ENCODE results near the gene DDX39A.

Gene DDX39A

DNA sequence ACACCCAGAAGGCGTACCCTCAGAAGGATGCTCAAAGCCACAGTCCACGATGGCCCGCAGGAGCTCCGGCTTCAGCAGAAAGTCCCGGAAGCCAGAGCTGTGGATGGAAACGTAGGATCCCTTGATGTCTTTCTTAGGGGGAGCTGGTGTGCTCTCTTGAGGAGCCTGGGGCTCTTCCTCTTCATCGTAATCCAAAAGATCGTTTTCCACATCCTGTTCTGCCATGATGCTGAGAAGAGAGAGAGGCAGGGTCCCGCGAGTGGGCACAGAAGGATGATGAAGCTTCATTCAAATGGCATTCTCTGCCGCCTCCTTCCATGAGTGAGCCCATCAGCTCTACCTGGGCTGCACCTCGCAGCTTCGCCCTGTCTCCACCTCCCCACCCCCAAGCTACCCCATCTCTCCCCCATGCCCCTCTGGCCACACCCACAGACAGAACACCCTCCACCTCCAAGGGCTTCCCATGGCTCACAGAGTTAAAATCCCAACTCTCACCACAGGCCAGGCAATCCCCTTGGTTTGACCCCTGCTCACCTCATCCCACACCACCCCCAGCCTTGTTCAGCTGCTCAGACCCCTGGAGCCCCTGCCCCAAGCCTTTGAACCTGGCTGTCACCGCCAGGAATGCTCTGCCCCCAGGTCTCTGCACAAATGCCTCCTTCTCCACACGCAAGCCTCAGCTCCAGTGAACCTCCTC lies 6.0 kb downstream of the DDX39A start:
- Histone ChIP-seq H3K9me3 (ENCODE audit: insufficient read depth, low read depth, low read length) (no peaks in the 10 kb centered on the region; the same call in 1 of the 2 replicates), H3K9ac (ENCODE audit: low read depth, low read length) (no peak overlapping the region), H3K27ac (ENCODE audit: low read length) (no peak overlapping the region), H3K4me3 (ENCODE audit: low read length) (no peak overlapping the region), H3K27me3 (ENCODE audit: insufficient read depth, low read length) (no peaks in the 10 kb centered on the region), H3K4me1 (ENCODE audit: insufficient read depth, low read length) (peaks cover 7% of the 10 kb centered on the region; the same call in 1 of the 2 replicates), H3K36me3 (ENCODE audit: insufficient read depth, low read depth, low read length) (peaks cover 71% of the 10 kb centered on the region)

- H3K27me3 ChIP-seq (ENCODE audit: insufficient read depth, low read length), result no peaks in the 10 kb centered on the region
- no peak overlapping the region for H3K27ac ChIP-seq (ENCODE audit: low read length)
- no peak overlapping the region for H3K4me3 ChIP-seq (ENCODE audit: low read length)
- H3K9ac ChIP-seq (ENCODE audit: low read depth, low read length), result no peak overlapping the region
- H3K36me3 ChIP-seq (ENCODE audit: insufficient read depth, low read depth, low read length), result peaks cover 77% of the 10 kb centered on the region
- no peaks in the 10 kb centered on the region; the same call in 1 of the 2 replicates for H3K9me3 ChIP-seq (ENCODE audit: insufficient read depth, low read depth, low read length)
- H3K4me1 ChIP-seq (ENCODE audit: insufficient read depth, low read length), result peaks cover 7% of the 10 kb centered on the region; the same call in 1 of the 2 replicates
These were observed 6.7 kb downstream of the DDX39A start for GRCh38 chr19:14412324-14412995.

GRCh38 chr19:14411938-14412245 lies 7.2 kb downstream of the DDX39A start:
- no peaks in the 10 kb centered on the region; the same call in 1 of the 2 replicates for H3K9me3 ChIP-seq (ENCODE audit: insufficient read depth, low read depth, low read length)
- H3K9ac ChIP-seq (ENCODE audit: low read depth, low read length), result no peak overlapping the region
- H3K36me3 ChIP-seq (ENCODE audit: insufficient read depth, low read depth, low read length), result peaks cover 83% of the 10 kb centered on the region
- no peaks in the 10 kb centered on the region for H3K27me3 ChIP-seq (ENCODE audit: insufficient read depth, low read length)
- H3K4me3 ChIP-seq (ENCODE audit: low read length), result no peak overlapping the region
- H3K4me1 ChIP-seq (ENCODE audit: insufficient read depth, low read length), result peaks cover 6% of the 10 kb centered on the region; the same call in 1 of the 2 replicates
- no peak overlapping the region for H3K27ac ChIP-seq (ENCODE audit: low read length)

GRCh38 chr19:14411161-14411937 lies 7.8 kb downstream of the DDX39A start:
- no peak overlapping the region for H3K4me3 ChIP-seq (ENCODE audit: low read length)
- H3K9ac ChIP-seq (ENCODE audit: low read depth, low read length), result no peak overlapping the region
- H3K4me1 ChIP-seq (ENCODE audit: insufficient read depth, low read length), result peaks cover 4% of the 10 kb centered on the region; the same call in 1 of the 2 replicates
- no peaks in the 10 kb centered on the region for H3K27me3 ChIP-seq (ENCODE audit: insufficient read depth, low read length)
- no peaks in the 10 kb centered on the region; the same call in 1 of the 2 replicates for H3K9me3 ChIP-seq (ENCODE audit: insufficient read depth, low read depth, low read length)
- H3K27ac ChIP-seq (ENCODE audit: low read length), result no peak overlapping the region
- H3K36me3 ChIP-seq (ENCODE audit: insufficient read depth, low read depth, low read length), result peaks cover 82% of the 10 kb centered on the region

GRCh38 chr19:14410091-14411051 lies 8.8 kb downstream of the DDX39A start:
- Histone ChIP-seq H3K4me1 (ENCODE audit: insufficient read depth, low read length) (peaks cover 4% of the 10 kb centered on the region; the same call in 1 of the 2 replicates), H3K27me3 (ENCODE audit: insufficient read depth, low read length) (no peaks in the 10 kb centered on the region), H3K27ac (ENCODE audit: low read length) (no peak overlapping the region), H3K36me3 (ENCODE audit: insufficient read depth, low read depth, low read length) (peaks cover 72% of the 10 kb centered on the region), H3K9ac (ENCODE audit: low read depth, low read length) (no peak overlapping the region), H3K4me3 (ENCODE audit: low read length) (no peak overlapping the region), H3K9me3 (ENCODE audit: insufficient read depth, low read depth, low read length) (no peaks in the 10 kb centered on the region; the same call in 1 of the 2 replicates)

DNA sequence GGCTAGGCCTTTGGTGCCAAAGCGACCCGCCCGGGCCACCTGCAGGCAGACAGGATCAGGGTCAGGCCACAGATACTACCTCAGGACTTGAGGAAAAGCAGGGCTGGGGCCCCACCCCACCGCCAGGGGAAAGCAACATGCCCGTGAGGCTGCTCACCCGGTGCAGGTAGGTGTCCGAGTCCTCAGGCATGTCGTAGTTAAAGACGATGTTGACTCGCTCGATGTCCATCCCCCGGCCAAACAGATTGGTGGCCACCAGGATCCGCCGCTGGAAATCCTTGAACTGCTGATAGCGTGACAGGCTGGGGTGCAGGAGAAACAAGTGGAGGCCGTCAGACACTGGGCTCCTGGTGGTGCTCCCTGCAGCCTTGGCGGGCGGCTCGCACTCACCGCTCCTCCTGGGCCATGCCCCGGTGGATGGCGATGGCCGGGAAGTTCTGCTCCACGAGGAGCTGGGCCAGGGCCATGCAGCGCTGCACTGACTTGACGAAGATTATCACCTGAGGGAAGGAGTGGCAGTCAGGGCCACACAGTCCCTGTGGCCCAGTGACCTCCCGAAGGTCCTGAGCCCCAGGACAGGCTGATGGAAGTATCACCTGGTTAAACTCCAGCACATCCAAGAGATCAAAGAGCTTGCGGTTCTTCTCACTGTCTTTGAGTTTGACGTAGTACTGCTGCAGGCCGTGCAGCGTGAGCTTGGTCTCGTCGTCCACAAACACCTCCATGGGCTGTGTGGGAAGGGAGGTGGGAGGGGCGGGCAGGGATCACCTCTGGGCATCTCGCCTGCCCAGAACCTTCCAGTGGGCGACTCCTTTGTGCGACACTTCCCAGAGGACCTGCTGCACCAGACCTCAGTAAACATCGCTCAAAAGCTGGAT lies 9.8 kb downstream of the DDX39A start:
- Histone ChIP-seq H3K4me1 (ENCODE audit: insufficient read depth, low read length) (peaks cover 4% of the 10 kb centered on the region; the same call in 1 of the 2 replicates), H3K9ac (ENCODE audit: low read depth, low read length) (no peak overlapping the region), H3K27ac (ENCODE audit: low read length) (no peak overlapping the region), H3K4me3 (ENCODE audit: low read length) (no peak overlapping the region), H3K27me3 (ENCODE audit: insufficient read depth, low read length) (no peaks in the 10 kb centered on the region), H3K9me3 (ENCODE audit: insufficient read depth, low read depth, low read length) (no peaks in the 10 kb centered on the region; the same call in 1 of the 2 replicates), H3K36me3 (ENCODE audit: insufficient read depth, low read depth, low read length) (peaks cover 71% of the 10 kb centered on the region)

DNA sequence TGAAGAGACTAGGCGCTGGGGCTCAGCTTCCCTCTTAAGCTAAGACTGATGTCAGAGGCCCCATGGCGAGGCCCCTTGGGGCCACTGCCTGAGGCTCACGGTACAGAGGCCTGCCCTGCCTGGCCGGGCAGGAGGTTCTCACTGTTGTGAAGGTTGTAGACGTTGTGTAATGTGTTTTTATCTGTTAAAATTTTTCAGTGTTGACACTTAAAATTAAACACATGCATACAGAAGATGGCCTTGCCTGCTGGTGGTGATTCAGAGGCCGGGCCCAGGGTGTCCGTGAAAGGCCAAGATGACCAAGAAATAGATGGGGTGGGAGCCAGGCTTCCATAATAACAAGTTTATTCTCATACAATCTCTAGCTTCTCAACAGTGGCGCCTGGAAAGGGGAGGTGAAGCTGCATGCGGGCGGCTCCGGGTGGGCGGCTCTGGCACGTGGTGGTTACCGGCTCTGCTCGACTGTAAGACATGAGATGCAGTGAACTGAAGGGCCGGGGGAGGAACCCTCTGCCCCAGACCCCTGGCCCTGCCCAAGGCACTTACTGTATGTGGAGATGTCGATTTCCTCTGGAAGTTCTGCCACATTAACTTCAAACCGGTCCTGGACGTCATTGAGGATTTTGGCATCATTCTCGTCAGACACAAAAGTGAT lies 10.5 kb downstream of the DDX39A start:
- Histone ChIP-seq H3K27ac (ENCODE audit: low read length) (no peak overlapping the region), H3K9ac (ENCODE audit: low read depth, low read length) (no peak overlapping the region), H3K9me3 (ENCODE audit: insufficient read depth, low read depth, low read length) (no peaks in the 10 kb centered on the region; the same call in 1 of the 2 replicates), H3K4me1 (ENCODE audit: insufficient read depth, low read length) (no peaks in the 10 kb centered on the region), H3K27me3 (ENCODE audit: insufficient read depth, low read length) (no peaks in the 10 kb centered on the region), H3K4me3 (ENCODE audit: low read length) (no peak overlapping the region), H3K36me3 (ENCODE audit: insufficient read depth, low read depth, low read length) (peaks cover 67% of the 10 kb centered on the region)

DNA sequence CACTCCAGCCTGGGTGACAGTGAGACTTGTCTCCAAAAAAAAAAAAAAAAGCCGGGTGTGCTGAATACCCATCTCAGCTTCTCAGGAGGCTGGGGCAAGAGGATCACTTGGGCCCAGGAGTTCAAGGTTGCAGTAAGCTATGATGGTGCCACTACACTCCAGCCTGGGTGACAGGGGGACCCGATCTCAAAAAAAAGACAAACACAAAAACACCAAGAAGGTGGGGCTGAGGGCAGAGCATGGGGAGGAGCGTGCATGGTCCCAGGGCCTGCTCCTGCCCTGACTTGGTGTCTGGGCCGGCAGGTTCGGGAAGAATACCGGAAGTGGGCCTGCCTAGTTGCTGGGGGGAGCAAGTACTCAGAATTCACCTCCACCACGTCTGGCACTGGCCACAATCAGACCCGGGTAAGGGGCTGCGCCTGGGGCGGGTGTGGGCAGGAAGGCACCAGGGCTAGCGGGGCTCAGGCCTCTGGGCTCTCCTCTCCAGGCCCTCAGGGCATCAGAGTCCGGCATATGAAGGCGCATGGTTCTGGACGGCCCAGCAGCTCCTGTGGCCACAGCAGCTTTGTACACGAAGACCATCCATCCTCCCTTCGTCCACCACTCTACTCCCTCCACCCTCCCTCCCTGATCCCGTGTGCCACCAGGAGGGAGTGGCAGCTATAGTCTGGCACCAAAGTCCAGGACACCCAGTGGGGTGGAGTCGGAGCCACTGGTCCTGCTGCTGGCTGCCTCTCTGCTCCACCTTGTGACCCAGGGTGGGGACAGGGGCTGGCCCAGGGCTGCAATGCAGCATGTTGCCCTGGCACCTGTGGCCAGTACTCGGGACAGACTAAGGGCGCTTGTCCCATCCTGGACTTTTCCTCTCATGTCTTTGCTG lies 11.3 kb downstream of the DDX39A start:
- Histone ChIP-seq H3K4me1 (ENCODE audit: insufficient read depth, low read length) (no peaks in the 10 kb centered on the region), H3K4me3 (ENCODE audit: low read length) (no peak overlapping the region), H3K27me3 (ENCODE audit: insufficient read depth, low read length) (no peaks in the 10 kb centered on the region), H3K9ac (ENCODE audit: low read depth, low read length) (no peak overlapping the region), H3K36me3 (ENCODE audit: insufficient read depth, low read depth, low read length) (peaks cover 62% of the 10 kb centered on the region), H3K9me3 (ENCODE audit: insufficient read depth, low read depth, low read length) (no peaks in the 10 kb centered on the region; the same call in 1 of the 2 replicates), H3K27ac (ENCODE audit: low read length) (no peak overlapping the region)

DNA sequence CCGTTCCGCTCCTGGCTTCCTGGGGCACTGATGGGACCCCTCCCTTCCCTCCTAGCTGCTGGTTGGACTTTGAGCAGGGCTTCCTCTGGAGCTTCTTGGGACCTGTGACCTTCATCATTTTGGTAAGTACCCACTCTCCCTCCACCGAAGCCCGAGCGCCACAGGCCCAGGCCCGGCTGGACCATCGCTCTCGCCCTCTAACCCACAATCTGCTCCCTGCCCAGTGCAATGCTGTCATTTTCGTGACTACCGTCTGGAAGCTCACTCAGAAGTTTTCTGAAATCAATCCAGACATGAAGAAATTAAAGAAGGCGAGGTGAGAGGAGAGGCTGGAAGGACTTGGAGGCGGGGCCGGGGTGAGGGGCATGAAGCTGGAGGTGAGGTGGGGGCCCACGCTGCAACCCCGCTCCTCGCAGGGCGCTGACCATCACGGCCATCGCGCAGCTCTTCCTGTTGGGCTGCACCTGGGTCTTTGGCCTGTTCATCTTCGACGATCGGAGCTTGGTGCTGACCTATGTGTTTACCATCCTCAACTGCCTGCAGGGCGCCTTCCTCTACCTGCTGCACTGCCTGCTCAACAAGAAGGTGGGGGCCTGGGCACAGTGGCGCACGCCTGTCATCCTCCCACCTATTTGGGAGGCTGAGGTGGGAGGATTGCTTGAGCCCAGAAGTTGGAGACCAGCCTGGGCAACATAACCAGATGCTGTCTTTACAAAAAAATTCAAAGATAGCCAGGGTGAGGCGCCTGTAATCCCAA lies 12.3 kb downstream of the DDX39A start:
- H3K36me3 ChIP-seq (ENCODE audit: insufficient read depth, low read depth, low read length), result peaks cover 52% of the 10 kb centered on the region
- no peaks in the 10 kb centered on the region for H3K4me1 ChIP-seq (ENCODE audit: insufficient read depth, low read length)
- H3K27me3 ChIP-seq (ENCODE audit: insufficient read depth, low read length), result no peaks in the 10 kb centered on the region
- no peak overlapping the region for H3K4me3 ChIP-seq (ENCODE audit: low read length)
- no peaks in the 10 kb centered on the region; the same call in 1 of the 2 replicates for H3K9me3 ChIP-seq (ENCODE audit: insufficient read depth, low read depth, low read length)
- H3K9ac ChIP-seq (ENCODE audit: low read depth, low read length), result peak overlapping the region; percentile 41; the same call in 1 of the 2 replicates
- peak overlapping the region; percentile 40 for H3K27ac ChIP-seq (ENCODE audit: low read length)

Measured in iPS-20b (cell line).